NCI-H510A treated with DMSO at 0.1 percent for 48 hours (cell line): Measurements from ENCODE around the gene EXOSC9.

Experiments used
- DNase-seq: peaks from one replicate; lab custom pipeline; 2025; lab: John Stamatoyannopoulos, UW

EXOSC9 gene

DNA sequence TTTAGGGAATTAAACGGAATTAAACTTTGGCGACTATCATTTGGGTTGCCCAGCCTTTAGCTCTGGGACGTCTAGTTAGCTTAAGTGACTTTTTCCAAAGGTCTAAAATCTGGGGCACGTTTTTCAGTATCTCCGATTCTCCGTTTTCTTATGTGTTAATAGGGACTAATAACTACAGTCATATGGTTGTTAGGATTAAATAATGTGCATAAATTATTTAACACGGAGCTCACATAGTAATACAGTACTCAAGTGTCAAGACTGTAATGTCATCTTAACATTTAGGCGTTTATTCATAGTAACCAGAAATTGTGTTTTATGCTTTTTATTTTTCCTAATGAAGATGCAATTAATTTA is 23.0 kb downstream of the EXOSC9 start:
- DNase-seq, result no peak

DNA sequence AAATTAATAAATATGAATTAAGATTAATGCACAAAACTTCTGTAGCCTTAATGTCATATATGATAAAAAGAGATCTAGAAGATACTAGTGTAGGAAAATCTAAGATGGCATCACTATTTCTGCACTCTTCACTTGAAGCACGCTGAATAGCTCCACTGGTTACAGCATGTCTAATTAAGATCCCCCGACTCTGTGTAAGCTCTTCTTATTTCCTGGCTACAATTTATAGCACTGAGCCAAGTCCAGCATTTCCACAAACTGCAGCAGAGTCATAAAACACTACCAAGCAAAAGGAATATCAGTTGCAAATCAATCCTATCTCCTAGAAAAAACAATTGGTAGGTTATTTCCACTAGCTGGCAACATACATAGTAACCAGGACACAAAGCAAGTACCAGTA is 23.8 kb downstream of the EXOSC9 start:
- no peak for DNase-seq

DNA sequence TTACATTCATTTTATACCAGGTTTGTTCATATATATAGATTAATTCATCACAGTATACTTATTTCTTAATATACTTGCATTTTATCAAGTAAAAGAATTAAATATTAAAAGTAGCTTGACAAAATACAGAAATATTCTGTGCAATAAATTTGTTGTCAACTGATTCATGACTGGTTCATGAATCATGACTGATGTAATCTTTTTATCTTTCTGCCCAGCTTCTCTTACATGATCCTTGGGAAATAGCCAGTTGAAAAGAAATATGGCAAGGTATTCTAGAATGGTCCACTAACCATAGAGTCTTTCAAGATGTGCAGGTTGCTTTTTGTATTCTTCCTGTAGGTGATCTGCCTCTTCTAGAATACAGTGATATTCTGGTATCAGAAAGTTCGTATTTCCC is 26.7 kb downstream of the EXOSC9 start:
- no peak for DNase-seq

DNA sequence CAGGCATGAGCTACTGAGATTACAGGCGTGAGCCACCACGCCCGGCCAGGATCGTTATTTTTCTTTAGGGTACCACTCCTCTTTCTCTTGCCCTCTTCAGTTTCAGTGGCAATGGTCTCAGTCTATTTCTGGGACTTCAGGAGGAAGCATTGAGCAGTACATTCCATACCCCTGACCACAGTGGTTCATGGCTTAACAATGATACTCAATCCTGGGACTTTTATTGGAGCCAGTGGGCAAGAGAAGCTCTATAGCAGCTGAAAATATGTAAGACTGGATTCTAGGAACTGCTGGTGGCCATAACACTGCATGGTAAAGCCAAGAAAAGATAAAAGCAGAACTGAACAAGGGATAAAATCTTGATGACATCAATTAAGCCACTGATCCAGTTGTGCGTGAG is 28.4 kb downstream of the EXOSC9 start:
- DNase-seq, result no peak

DNA sequence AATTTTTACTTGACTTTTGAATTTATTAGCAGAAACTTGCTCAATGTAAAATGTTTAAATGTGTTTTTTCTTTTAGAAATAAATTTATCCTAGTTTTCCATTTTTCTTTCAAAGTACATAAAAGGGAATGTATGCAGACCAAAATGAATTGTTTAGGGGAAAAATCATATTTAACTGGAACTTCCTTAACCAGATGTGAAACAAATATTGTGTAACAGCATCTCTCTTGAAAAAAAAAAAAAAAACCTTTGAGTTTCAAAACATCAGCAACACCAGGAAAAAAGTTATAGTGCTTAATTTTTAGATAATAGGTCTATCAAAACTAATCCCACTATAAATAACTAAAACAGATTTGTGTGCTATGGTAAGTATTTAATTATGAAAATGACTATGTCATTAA is 37.0 kb downstream of the EXOSC9 start:
- no peak for DNase-seq

DNA sequence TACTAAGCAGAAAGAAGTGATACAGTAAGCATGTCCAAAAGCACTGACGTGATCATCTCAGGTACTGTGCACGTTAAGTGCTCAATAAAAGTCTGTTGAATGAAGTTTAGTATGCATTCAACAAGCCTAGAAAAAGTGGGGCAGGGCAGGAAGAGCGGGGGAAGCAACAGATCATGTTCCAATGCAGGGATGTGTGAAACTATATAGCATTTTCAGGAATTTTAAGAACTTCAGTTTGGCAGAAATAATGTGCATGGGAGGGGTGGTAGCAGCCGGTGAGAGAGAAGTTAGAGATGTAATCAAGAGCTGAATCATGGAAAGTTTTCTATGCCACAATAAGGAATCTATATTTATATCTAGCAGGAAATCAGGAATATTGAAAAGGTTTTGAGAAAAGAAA is 41.7 kb downstream of the EXOSC9 start:
- no peak for DNase-seq

DNA sequence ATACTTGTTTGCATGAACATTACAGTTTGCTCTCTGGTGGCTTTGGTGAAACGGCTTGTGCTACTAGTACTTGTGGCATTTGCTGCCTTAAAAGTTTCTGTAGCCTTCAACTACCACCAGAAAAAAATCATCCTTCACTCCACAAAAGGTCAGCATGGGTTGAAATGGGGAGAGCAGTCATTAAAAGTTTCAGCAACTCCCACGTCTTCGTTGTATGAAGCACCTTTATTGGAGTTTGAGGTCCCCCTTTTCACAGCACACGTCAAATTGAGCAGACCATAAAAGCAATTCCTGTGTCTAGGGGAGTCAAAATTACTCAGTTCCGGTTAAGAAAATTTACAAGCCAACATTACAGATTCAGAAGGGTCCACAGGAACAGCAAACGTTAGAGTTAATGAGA is 45.5 kb downstream of the EXOSC9 start:
- no peak for DNase-seq

DNA sequence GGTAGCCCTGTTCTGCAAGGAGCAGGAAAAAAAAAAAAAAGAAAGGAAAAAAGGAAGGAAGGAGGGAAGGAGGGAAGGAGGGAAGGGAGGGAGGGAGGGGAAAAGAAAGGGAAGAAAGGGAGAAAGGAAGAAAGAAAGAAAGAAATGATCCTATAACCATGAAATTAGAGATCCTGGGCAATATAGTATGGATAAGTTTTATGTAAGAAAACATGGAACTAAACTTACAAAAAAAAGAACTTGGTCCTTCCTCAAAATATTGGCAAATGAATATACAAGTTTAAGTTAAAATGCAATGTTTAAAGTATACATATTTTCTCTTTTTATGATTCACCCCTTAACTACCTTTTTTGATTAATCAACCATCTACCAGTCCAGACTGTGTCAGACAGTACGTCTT is 50.2 kb downstream of the EXOSC9 start:
- DNase-seq, result no peak

DNA sequence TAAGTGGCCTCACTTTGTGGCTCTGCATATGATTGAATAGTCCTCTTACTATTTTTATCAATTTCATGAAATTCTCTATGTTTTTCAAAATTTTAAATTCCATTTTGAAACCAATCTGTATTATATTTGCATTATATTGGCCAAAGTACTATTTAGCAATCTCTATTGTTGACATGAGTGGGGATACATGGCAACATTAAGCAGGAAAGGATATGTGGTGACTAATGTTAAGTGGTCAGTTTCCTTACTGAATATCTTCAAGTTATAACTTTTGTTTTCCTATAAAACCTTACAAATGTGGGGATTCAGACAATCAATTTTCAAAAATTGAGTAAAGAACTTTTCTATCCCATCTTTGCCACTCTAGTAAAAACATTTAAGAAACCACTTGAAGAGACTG is 59.0 kb downstream of the EXOSC9 start:
- DNase-seq, result no peak

DNA sequence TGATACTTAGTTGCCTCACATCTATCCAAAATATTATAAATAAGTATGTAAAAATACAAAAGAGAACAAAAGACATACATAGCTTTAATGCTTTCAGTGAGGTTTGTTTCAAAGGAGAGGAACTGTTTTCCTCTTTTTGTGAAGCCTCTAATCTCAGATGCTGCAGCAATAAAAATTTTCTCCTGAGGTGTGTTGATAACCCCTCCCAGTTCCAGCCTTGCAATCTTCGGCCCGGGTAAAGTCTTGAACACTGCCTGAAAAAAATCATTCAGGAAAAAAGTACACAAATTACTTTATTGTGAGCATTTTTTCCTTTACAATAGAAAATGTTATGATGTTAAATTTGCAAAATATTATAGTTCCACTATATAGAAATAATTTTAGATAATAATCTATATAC is 60.3 kb downstream of the EXOSC9 start:
- DNase-seq, result no peak

DNA sequence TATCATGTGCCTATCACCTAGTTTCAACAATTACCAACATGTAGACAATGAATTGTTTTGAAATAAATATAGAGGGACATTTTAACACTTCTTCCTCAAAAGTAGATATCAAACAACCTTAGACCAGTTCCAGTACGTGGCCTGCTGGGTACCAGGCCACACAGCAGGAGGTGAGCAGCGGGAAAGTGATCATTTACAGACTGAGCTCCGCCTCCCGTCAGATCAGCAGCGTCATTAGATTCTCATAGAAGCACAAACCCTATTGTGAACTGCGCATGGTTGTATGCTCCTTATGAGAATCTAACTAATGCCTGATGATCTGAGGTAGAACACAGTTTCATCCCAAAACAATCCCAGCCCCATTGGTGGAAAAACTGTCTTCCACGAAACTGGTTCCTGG is 62.7 kb downstream of the EXOSC9 start:
- peak; percentile 31 for DNase-seq
